ENCODE data around the gene RFK.
A peak's percentile ranks its signal among the peaks of the same experiment; 100 is the strongest.

Gene RFK

DNA sequence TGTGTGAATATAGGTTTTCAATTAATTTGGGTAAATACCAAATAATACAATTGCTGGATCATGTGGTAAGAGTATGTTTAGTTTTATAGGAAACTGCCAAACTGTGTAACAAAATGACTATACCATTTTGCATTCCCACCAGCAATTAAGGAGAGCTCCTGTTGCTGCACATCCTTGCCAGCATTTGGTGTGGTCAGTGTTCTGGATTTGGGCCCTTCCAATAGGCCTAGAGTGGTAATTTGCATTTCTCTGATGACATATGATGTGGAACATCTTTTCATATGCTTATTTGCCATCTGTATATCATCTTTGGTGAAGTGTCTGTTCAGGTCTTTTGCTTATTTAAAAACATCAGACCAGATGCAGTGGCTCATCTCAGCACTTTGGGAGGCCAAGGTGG, 11.6 kb upstream of the RFK start:
- DNase-seq = no peak

DNA sequence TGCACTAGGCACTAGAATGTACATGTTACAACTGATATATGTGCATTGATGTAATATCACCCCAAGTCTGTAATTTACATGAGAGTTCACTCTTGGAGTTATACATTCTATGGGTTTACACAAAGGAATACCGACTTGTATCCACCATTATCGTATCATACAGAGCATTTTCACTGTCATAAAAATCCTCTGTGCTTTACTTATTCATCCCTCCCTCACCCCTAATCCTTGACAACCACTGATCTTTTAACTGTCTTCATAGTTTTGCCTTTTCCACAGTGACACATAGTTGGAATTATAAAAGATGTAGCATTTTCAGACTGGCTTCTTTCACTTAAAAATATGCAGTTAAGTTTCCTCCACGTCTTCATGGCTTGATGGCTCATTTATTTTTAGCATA, 11.1 kb upstream of the RFK start:
- DNase-seq = no peak

- DNase-seq = no peak
Observed at GRCh38 chr9:76404401-76404800, 10.2 kb upstream of the RFK start.

DNA sequence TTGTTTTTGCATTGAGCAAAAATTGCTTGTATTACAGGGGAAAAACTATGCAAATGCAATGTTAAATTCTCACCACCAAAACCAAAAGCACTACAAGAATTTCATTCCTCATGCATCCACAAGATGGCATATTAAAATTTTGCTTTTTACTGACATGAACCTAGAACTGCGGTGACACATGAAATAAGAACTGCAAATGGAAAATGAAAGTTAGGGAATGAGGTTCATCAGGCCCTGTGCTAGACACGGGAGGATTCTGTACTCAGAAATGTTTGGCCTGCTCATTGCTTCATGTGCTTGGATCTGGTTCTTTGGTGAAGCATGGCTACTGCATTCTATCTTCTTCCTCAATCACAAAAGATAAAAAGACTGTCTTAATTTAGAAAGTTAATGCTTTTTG, 9.1 kb upstream of the RFK start:
- DNase-seq = peak in 1 of 2 experiments; percentile 16

DNA sequence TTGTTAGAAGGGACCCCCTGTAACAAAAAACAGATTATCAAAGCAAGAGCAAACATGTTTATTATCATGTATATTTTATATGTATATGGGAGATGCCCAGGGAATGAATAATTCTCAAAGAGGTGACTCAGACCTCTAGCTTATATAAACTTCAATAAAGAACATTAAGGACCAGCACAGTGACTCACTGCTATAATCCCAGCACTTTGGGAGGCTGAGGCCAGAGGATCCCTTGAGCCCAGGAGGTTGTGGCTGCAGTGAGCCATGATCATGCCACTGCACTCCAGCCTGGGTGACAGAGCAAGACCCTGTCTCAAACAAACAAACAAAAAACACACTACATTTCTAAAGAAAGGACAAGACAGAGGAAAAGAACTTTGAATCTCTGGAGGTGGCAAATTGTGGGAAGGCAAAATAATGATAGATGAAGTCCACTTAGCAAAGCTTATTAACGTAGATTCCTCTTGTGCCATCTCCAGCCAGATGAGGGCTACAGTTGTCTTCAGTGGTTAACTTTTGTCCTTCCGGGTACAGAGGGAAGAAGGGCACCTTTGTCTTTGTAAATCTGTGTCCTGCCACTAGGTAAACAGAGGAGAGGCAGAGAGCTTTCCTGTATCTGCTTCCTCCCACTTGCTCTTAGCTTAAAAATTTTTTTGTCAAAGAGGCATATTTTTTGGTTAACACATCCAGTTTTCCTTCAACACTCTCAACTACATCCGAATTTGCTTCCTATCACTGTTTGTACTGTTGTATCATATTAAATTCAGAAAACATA, 7.5 kb upstream of the RFK start:
- DNase-seq = no peak

- DNase-seq = no peak
Observed at GRCh38 chr9:76401176-76401575, 7.0 kb upstream of the RFK start.

GRCh38 chr9:76400534-76401096, 6.4 kb upstream of the RFK start:
- DNase-seq = no peak

- no peak for DNase-seq
Observed at GRCh38 chr9:76399856-76400255, 5.6 kb upstream of the RFK start.

DNA sequence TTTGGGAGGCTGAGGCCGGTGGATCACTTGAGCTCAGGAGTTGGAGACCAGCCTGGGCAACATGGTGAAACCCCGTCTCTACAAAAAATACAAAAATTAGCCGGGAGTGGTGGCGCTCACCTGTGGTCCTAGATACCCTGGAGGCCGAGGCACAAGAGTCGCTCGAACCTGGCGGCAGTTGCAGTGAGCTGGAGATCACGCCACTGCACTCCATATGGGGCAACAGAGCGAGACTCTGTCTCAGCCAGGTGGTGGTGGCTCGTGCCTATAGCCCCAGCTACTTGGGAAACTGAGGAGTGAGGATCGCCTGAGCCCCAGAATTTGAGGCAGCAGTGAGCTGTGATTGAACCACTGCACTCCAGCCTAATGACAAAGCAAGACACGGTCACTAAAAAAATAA, 2.4 kb upstream of the RFK start:
- DNase-seq = no peak

DNA sequence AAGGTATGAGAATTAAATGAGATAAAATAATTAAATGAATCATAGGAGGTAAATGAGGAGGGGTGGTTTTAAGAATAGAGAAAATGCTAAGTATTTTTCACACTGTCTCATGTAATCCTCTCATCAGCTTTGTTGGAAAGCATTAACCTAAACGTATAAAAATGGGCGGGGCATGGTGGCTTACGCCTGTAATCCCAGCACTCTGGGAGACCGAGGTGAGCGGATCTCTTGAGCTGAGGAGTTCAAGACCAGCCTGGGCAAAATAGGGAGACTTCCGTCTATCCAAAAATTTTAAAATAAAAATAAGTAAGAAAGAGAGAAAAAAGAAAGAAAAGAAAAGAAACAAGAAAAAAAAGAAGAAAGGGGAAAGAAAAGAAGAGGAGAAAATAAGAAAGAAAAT, 1.9 kb upstream of the RFK start:
- DNase-seq = no peak

DNA sequence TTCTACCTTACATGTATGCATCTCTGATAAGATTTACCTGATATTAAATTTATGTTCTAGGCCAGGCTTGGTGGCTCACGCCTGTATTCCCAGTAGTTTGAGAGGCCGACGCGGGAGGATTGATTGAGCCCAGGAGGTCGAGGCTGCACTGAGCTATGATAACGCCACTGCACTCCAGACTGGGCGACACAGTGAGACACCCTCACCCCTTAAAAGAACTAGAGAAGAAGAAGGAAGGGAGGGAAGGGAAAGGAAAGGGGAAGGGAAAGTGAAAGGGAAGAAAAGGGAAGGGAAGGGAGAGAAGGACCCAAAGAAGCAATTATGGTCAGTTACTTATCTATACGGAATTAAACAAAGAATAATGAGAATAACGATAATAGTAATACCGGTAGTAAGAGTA, 1.2 kb upstream of the RFK start:
- no peak for DNase-seq

- DNase-seq = peak in 1 of 2 experiments; percentile 24
Observed at GRCh38 chr9:76394960-76395252, 680 bp upstream of the RFK start.

GRCh38 chr9:76390656-76391055, 3.6 kb downstream of the RFK start:
- no peak for DNase-seq

GRCh38 chr9:76379494-76379893, 14.7 kb downstream of the RFK start:
- DNase-seq = no peak

- no peak for DNase-seq
Observed at GRCh38 chr9:76378367-76379073, 15.7 kb downstream of the RFK start.

- no peak for DNase-seq
Observed at GRCh38 chr9:76377791-76378190, 16.4 kb downstream of the RFK start.

GRCh38 chr9:76374783-76375559, 19.3 kb downstream of the RFK start:
- DNase-seq = no peak

GRCh38 chr9:76373784-76374474, 20.3 kb downstream of the RFK start:
- no peak for DNase-seq

- DNase-seq = no peak
Observed at GRCh38 chr9:76373173-76373783, 20.9 kb downstream of the RFK start.

- no peak for DNase-seq
Observed at GRCh38 chr9:76372336-76372735, 21.9 kb downstream of the RFK start.

- no peak for DNase-seq
Observed at GRCh38 chr9:76371901-76372300, 22.3 kb downstream of the RFK start.

DNA sequence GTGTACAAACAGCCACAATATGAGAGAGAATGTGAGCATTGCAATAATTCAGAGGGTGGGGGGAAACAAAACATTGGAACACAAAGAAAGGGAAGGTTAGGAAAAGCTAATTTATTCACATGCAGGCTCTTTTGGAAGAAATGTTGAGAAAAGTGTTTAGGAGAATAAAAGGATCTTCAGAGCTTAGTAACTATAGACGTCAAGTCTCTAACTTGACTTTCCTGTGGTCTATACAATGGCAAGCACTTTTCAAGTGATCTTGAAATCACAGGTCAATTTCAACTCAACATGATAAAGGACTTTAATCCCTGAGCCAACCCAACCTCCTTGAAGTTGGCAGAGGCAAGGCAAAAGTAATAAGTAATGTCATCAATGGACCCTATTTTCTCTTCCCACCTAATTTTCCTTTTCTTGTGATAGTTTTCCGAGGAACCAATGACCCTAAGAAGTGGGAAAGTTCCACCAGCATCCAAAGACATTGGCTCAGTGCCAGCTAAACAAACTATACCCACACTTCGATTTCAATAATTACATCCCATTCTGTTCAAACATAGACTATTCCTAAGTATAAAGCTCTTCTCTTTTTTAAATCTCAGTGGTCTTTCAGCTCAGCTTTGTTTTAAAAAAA, 23.7 kb downstream of the RFK start:
- DNase-seq = no peak
